ENCODE measurements around the gene APOC4.

GRCh38 chr19:44900328-44901244 lies 41.5 kb upstream of the APOC4 start:
- TF ChIP-seq POLR2A (IDR thresholded peaks at IDR 0.05) (no peak), CTCF (IDR thresholded peaks at IDR 0.05 in 4 of 5, conservative IDR thresholded peaks at IDR 0.05 in 1 of 5) (no peak)

Measured in gastrocnemius medialis (tissue), 4 donors.